ENCODE data around the gene THBS2. TPM values are rescaled to one million over a fixed set of nuclear protein-coding genes. Genes with fewer than 3 reads are reported as not detected.

THBS2 gene
- total and polyA plus RNA-seq, 2 donors (not counting 3 experiments of a cell fraction or from before 2014, with no cell fraction given) = 0.08 TPM; not detected in 1

DNA sequence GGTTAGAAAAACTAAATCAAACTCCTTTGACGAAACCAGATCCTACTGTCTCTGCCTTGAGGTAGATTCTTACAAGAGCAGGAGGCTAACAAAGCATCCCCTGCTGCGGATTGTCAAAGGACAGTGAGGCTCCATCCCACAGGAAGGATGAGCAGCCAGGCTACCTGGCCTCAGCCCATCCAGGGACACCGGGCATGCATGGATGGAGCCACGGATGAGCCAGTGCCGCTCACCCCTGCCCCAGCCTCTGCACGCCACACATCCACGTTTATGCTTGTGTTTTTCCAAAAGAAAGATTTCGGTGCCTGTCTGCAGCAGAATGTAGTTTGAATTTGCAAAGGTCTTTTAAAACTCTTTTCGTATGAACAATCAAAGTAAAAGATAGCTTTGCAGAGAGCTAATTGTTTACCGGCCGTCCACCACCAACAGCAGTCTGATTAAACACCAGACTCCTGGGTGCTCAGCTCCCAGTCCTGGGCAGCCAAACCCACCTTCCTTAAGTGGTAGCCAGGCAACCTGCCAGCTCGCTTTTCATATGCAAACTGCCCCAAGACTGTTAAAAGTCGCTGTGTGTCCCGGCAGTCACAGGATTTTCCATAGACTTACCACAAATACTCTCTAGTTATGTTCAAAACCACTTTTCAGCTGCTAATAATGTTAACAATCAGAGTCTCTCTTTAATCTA, 999 bp downstream of the THBS2 start:
- intact Hi-C loops (cut with micrococcal nuclease) = no loop called here
- Histone ChIP-seq H3K9me1 (replicated peaks; ENCODE audit: control insufficient read depth, extremely low read depth, insufficient read depth, low read length) (no peaks in the 10 kb centered on the region), H3K4me3 (replicated peaks in 1 of 3; ENCODE audit: insufficient read depth in 1 of 3, low read depth in 1 of 3, low read length in 3 of 3) (no peak overlapping the region), H3K9ac (replicated peaks; ENCODE audit: extremely low read depth, insufficient read depth, low read length) (no peak overlapping the region), H3K4me1 (ENCODE audit: control insufficient read depth, extremely low read depth, insufficient read depth, low read length) (no peaks in the 10 kb centered on the region), H3K9me3 (replicated peaks; ENCODE audit: control insufficient read depth, insufficient read depth, low read length) (no peaks in the 10 kb centered on the region), H3K27me3 (ENCODE audit: control insufficient read depth in 2 of 2, insufficient read depth in 2 of 2, low read length in 2 of 2) (peaks cover 0 to 3% of the 10 kb centered on the region in 2 experiments), H4K20me1 (replicated peaks; ENCODE audit: control insufficient read depth, extremely low read depth, insufficient read depth, low read length) (no peaks in the 10 kb centered on the region), H2AFZ (ENCODE audit: low read depth, low read length) (no peak overlapping the region), H3K4me2 (ENCODE audit: insufficient read depth, low read length) (no peak overlapping the region), H3K79me2 (ENCODE audit: control insufficient read depth, insufficient read depth, low read length) (no peaks in the 10 kb centered on the region), H3K27ac (ENCODE audit: insufficient read depth, low read depth, low read length) (no peak overlapping the region), H3K36me3 (ENCODE audit: control insufficient read depth in 2 of 2, extremely low read depth in 1 of 2, insufficient read depth in 2 of 2, low read length in 2 of 2) (no peaks in the 10 kb centered on the region)
- dilution Hi-C loops (cut with MboI; ENCODE audit: extremely low pct_ligation_motif_present, low sequenced_read_pairs) = no loop called here
- no peak for DNase-seq (ENCODE audit: low read depth, low spot score)
- TF ChIP-seq POLR2AphosphoS5 (IDR thresholded peaks at IDR 0.05; ENCODE audit: insufficient read depth, low read depth, low read length) (no peak), JUN (IDR thresholded peaks at IDR 0.05; ENCODE audit: borderline replicate concordance, insufficient read depth, insufficient read length, low read depth) (no peak), MYC (IDR thresholded peaks at IDR 0.05; ENCODE audit: low read depth, low read length) (no peak), EZH2 (IDR thresholded peaks at IDR 0.05; ENCODE audit: borderline replicate concordance, low read depth, low read length, severe bottlenecking) (no peak), FOS (IDR thresholded peaks at IDR 0.05; ENCODE audit: borderline replicate concordance, insufficient read depth, low read length) (no peak), POLR2A (IDR thresholded peaks at IDR 0.05; ENCODE audit: low read depth, low read length) (no peak), GATA2 (IDR thresholded peaks at IDR 0.05; ENCODE audit: insufficient read depth, insufficient read length, low read depth, low read length) (no peak)
- TF ChIP-seq, protein P1, sequence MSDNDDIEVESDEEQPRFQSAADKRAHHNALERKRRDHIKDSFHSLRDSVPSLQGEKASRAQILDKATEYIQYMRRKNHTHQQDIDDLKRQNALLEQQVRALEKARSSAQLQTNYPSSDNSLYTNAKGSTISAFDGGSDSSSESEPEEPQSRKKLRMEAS (IDR thresholded peaks at IDR 0.05; ENCODE audit: insufficient read depth, insufficient read length) = no peak
- TF ChIP-seq, protein P2, sequence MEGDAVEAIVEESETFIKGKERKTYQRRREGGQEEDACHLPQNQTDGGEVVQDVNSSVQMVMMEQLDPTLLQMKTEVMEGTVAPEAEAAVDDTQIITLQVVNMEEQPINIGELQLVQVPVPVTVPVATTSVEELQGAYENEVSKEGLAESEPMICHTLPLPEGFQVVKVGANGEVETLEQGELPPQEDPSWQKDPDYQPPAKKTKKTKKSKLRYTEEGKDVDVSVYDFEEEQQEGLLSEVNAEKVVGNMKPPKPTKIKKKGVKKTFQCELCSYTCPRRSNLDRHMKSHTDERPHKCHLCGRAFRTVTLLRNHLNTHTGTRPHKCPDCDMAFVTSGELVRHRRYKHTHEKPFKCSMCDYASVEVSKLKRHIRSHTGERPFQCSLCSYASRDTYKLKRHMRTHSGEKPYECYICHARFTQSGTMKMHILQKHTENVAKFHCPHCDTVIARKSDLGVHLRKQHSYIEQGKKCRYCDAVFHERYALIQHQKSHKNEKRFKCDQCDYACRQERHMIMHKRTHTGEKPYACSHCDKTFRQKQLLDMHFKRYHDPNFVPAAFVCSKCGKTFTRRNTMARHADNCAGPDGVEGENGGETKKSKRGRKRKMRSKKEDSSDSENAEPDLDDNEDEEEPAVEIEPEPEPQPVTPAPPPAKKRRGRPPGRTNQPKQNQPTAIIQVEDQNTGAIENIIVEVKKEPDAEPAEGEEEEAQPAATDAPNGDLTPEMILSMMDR (IDR thresholded peaks at IDR 0.05; ENCODE audit: extremely low read depth in 1 of 2, insufficient read depth in 1 of 2, low read depth in 1 of 2, low read length in 2 of 2) = no peak
- no peak for FAIRE-seq
- ChIA-PET POLR2A (no interaction called here), CTCF (no interaction called here)
- no TSS peak for BruUV-seq (replicated peaks)
